PC-3 (cell line): ENCODE results near the gene PTS. TPM values are rescaled to one million over a fixed set of nuclear protein-coding genes. Genes with fewer than 3 reads are reported as not detected.

Source experiments
- ATAC-seq: fragments of 200-7000 bp; cut with Tn5 transposase; 2 replicates; pipeline ENCODE4 v1.9.1; 2020; ENCODE audit warnings: mild to moderate bottlenecking, moderate library complexity
- BruUV-seq: library from RNA; stranded (reverse); fragments of 400-500 nt; replicated peaks from 2 replicates; lab custom pipeline; 2021; lab: Mats Ljungman, UMichigan
- CTCF ChIA-PET: fragments of 300-600 bp; sonication (Branson Sonifier 250); formaldehyde crosslinking; loops from one replicate; lab custom pipeline; 2022; ENCODE audit warnings: antibody characterized with exemption; lab: Charles Lee
- POLR2A ChIA-PET: fragments of 300-600 bp; sonication (Branson Sonifier 250); formaldehyde crosslinking; loops from one replicate; lab custom pipeline; 2022; ENCODE audit warnings: antibody characterized with exemption; ENCODE audit not compliant: unreplicated experiment; lab: Charles Lee
- DNase-seq: peaks from one replicate; pipeline ENCODE4 v3.0.0-alpha.2; 2015
- H2AFZ ChIP-seq: fragments of 300-600 bp; sonication (generic); 2 replicates; pipeline ENCODE4 v1.6.0; 2016; ENCODE audit warnings: antibody characterized with exemption, low read length
- H3F3A ChIP-seq: fragments of 300-600 bp; sonication (generic); one replicate; pipeline ENCODE4 v1.6.0; 2017; ENCODE audit warnings: antibody characterized with exemption, low read length, control low read depth, mild to moderate bottlenecking; ENCODE audit not compliant: unreplicated experiment
- H3K27ac ChIP-seq: fragments of 300-600 bp; sonication (generic); 2 replicates; pipeline ENCODE4 v1.5.1; 2016; ENCODE audit warnings: mild to moderate bottlenecking, low read length
- H3K27me3 ChIP-seq: fragments of 300-600 bp; sonication (generic); 2 replicates; pipeline ENCODE4 v1.6.1; 2016; ENCODE audit warnings: low read length, mixed read lengths
- H3K36me3 ChIP-seq: fragments of 300-600 bp; sonication (generic); 2 replicates; pipeline ENCODE4 v1.6.1; 2016; ENCODE audit warnings: low read depth, mixed run types, low read length, mixed read lengths
- H3K4me1 ChIP-seq: fragments of 300-600 bp; sonication (generic); 2 replicates; pipeline ENCODE4 v1.5.1; 2016; ENCODE audit warnings: low read length; ENCODE audit not compliant: insufficient read depth
- H3K4me2 ChIP-seq: fragments of 300-600 bp; sonication (generic); 2 replicates; pipeline ENCODE4 v1.6.0; 2016; ENCODE audit warnings: low read length
- H3K4me3 ChIP-seq: fragments of 300-600 bp; sonication (generic); 2 replicates; pipeline ENCODE4 v1.5.1; 2016; ENCODE audit warnings: mild to moderate bottlenecking, low read length, mixed read lengths
- H3K79me2 ChIP-seq: fragments of 300-600 bp; sonication (generic); 2 replicates; pipeline ENCODE4 v1.6.1; 2017; ENCODE audit warnings: low read length, mixed read lengths
- H3K9ac ChIP-seq: fragments of 300-600 bp; sonication (generic); 2 replicates; pipeline ENCODE4 v1.6.0; 2016; ENCODE audit warnings: mild to moderate bottlenecking, low read length
- H3K9me2 ChIP-seq: fragments of 300-600 bp; sonication (generic); replicated peaks from 2 replicates; pipeline ENCODE4 v1.6.1; 2016; ENCODE audit warnings: mixed run types, low read length, mixed read lengths
- H3K9me3 ChIP-seq: fragments of 300-600 bp; sonication (generic); 2 replicates; pipeline ENCODE4 v1.6.1; 2016; ENCODE audit warnings: low read length, mixed read lengths
- H4K20me1 ChIP-seq: fragments of 300-600 bp; sonication (generic); 2 replicates; pipeline ENCODE4 v1.6.1; 2016; ENCODE audit warnings: low read length, mixed read lengths
- EZH2 ChIP-seq: fragments of 300-600 bp; sonication (generic); IDR thresholded peaks from one replicate; pipeline ENCODE4 v1.6.1; 2017; ENCODE audit warnings: antibody characterized with exemption, mild to moderate bottlenecking, low read length; ENCODE audit not compliant: unreplicated experiment
- EZH2phosphoT487 ChIP-seq: fragments of 300-600 bp; sonication (generic); IDR thresholded peaks from 2 replicates; pipeline ENCODE4 v1.6.1; 2018; ENCODE audit warnings: mild to moderate bottlenecking, antibody characterized with exemption, low read length, borderline replicate concordance
- intact Hi-C: fragments of 100-400 bp; cut with micrococcal nuclease; formaldehyde crosslinking; loops from 2 replicates; pipeline ENCODE4 v1.9.0; 2023
- total RNA-seq: library from RNA; depleted of rRNA; stranded (reverse); fragments of >200 nt; gene quantifications from 2 replicates; pipeline ENCODE4 v1.2.3, GENCODE V29; 2014
- TF ChIP-seq, protein P1 (sequence below): fragments of 300-600 bp; sonication (generic); conservative IDR thresholded peaks from 2 replicates; pipeline ENCODE4 v1.5.1; 2017; ENCODE audit warnings: antibody characterized with exemption, low read depth, mild to moderate bottlenecking, low read length

The PTS gene
- total RNA-seq, 1 experiment from 2014 or later, result 77.4 TPM

DNA sequence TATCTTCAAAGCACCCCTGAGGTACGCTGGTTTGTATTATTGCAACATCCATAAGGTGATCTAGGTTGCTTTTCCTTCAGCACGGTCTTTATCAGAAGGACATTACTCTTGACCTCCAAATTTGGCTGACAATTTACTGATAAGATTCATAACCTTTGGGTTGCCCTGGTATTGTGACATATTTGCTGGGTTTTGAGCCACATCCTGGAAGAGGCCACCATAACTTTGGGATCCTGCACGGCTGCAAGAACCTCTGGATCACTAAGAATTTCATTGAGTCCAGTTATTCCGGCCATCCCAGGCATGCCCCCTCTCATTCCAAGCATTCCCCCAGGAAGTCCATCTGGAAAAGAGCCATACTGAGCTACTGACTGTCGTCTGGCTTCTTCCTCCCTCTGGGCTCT, 41.0 kb downstream of the PTS start:
- Histone ChIP-seq H3K27me3 (no peaks in the 10 kb centered on the region), H3K79me2 (no peaks in the 10 kb centered on the region), H3K4me3 (no peak overlapping the region), H4K20me1 (no peaks in the 10 kb centered on the region), H3K36me3 (no peaks in the 10 kb centered on the region), H3K9ac (no peak overlapping the region), H3K4me1 (no peaks in the 10 kb centered on the region), H3K9me3 (no peaks in the 10 kb centered on the region), H2AFZ (no peak overlapping the region), H3K9me2 (no peaks in the 10 kb centered on the region), H3K4me2 (no peak overlapping the region), H3K27ac (no peak overlapping the region), H3F3A (no peaks in the 10 kb centered on the region)
- no peak for ATAC-seq
- POLR2A ChIA-PET, result no interaction called here
- BruUV-seq, result no TSS peak
- TF ChIP-seq EZH2 (no peak), EZH2phosphoT487 (no peak)
- TF ChIP-seq, protein P1, sequence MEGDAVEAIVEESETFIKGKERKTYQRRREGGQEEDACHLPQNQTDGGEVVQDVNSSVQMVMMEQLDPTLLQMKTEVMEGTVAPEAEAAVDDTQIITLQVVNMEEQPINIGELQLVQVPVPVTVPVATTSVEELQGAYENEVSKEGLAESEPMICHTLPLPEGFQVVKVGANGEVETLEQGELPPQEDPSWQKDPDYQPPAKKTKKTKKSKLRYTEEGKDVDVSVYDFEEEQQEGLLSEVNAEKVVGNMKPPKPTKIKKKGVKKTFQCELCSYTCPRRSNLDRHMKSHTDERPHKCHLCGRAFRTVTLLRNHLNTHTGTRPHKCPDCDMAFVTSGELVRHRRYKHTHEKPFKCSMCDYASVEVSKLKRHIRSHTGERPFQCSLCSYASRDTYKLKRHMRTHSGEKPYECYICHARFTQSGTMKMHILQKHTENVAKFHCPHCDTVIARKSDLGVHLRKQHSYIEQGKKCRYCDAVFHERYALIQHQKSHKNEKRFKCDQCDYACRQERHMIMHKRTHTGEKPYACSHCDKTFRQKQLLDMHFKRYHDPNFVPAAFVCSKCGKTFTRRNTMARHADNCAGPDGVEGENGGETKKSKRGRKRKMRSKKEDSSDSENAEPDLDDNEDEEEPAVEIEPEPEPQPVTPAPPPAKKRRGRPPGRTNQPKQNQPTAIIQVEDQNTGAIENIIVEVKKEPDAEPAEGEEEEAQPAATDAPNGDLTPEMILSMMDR, result no peak
- intact Hi-C loops, result no loop called here
- CTCF ChIA-PET, result no interaction called here
- no peak for DNase-seq

DNA sequence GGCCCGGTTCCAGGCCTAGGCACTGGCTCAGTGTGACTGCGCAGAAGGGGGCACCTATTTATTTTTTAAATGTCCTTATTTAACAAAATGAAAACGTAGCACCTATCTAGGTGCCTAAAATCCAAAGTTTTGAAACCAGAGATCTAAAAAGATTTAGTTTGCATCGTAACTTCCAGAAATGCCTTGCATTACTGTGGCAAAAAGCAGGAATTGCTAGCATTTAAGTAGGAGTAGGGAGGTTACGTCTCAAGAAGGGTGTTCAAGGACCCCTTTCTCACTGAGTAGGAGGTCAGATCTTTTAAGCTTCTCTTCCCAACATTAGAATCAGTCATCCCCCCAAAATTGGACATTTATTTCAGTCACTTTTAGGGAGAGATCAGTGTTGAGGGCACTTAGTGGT, 42.2 kb downstream of the PTS start:
- Histone ChIP-seq H3K4me3 (no peak overlapping the region), H3K4me2 (no peak overlapping the region), H3K9me2 (no peaks in the 10 kb centered on the region), H3K27me3 (no peaks in the 10 kb centered on the region), H3K9ac (no peak overlapping the region), H2AFZ (no peak overlapping the region), H3K36me3 (no peaks in the 10 kb centered on the region), H4K20me1 (no peaks in the 10 kb centered on the region), H3K79me2 (no peaks in the 10 kb centered on the region), H3K4me1 (no peaks in the 10 kb centered on the region), H3F3A (no peaks in the 10 kb centered on the region), H3K9me3 (no peaks in the 10 kb centered on the region), H3K27ac (no peak overlapping the region)
- DNase-seq, result no peak
- ChIA-PET POLR2A (no interaction called here), CTCF (no interaction called here)
- no peak for TF ChIP-seq EZH2phosphoT487
- no TSS peak for BruUV-seq
- intact Hi-C loops, result no loop called here
- no peak for ATAC-seq

DNA sequence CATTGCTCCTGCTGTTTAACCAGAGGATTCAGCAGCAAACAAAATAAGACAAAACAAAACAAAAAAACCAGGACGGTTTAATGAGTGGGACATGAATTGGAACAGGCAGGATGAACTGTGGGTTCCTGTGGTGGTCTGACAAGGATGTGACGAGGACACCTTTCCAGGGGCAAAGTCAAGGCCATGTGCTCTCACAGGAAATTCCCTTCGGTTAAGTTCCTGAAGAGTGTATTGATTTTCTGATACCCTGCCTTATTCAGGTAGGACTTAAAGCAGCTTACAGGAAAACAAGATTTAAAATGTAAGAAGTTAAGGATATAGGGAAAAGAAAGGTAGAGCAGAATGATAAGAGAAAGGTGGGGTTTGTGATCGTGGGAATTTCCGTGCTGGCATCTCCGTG, 42.9 kb downstream of the PTS start:
- TF ChIP-seq EZH2, result no peak
- ChIA-PET CTCF (no interaction called here), POLR2A (no interaction called here)
- no peak for DNase-seq
- Histone ChIP-seq H3K27me3 (no peaks in the 10 kb centered on the region), H2AFZ (no peak overlapping the region), H3K9me3 (no peaks in the 10 kb centered on the region), H3K27ac (no peak overlapping the region), H3F3A (no peaks in the 10 kb centered on the region), H4K20me1 (no peaks in the 10 kb centered on the region), H3K9me2 (no peaks in the 10 kb centered on the region), H3K4me3 (no peak overlapping the region), H3K36me3 (no peaks in the 10 kb centered on the region), H3K79me2 (no peaks in the 10 kb centered on the region), H3K4me2 (no peak overlapping the region), H3K9ac (no peak overlapping the region), H3K4me1 (no peaks in the 10 kb centered on the region)
- intact Hi-C loops, result no loop called here
- BruUV-seq, result no TSS peak
- no peak for ATAC-seq

DNA sequence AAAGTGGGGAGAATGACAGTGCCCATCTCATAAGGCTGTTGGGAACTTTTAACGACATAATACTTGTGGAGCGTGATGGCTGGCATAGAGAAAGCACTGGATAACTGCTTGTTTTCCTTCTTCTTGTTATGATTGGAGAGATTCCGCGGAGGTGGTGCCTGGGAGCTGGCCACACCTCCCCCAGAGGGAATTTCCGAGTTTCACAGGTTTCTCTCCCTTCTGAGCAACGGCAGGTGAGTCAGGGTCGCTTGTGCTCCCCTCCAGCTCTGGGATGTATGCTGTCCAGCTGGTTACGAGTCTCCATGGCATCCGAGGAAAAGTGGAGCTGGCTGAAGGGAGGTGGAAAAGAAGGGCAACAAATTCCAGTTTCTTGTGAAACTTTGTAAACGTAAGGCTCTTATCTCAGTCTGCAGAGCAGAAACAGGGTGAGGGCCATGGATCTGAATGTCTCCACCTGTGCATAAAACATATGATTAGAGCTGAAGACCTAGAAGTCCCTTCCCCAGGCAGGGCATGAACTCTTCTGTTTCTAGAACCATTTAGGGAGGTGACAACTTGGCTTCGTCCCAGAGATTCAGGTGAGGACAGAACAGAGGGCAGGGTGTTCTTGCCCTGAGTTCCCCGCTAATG, 44.4 kb downstream of the PTS start:
- Histone ChIP-seq H2AFZ (no peak overlapping the region), H3K4me2 (no peak overlapping the region), H3K36me3 (no peaks in the 10 kb centered on the region), H3K9me2 (no peaks in the 10 kb centered on the region), H4K20me1 (no peaks in the 10 kb centered on the region), H3K27me3 (no peaks in the 10 kb centered on the region), H3K79me2 (no peaks in the 10 kb centered on the region), H3K4me1 (no peaks in the 10 kb centered on the region), H3K9ac (no peak overlapping the region), H3F3A (no peaks in the 10 kb centered on the region), H3K9me3 (no peaks in the 10 kb centered on the region), H3K27ac (no peak overlapping the region), H3K4me3 (no peak overlapping the region)
- intact Hi-C loops, result no loop called here
- POLR2A ChIA-PET, result no interaction called here
- CTCF ChIA-PET, result no interaction called here
- ATAC-seq (no peak), DNase-seq (no peak)
- TF ChIP-seq EZH2phosphoT487, result no peak
- no peak for TF ChIP-seq EZH2
- TF ChIP-seq, protein P1, result no peak
- no TSS peak for BruUV-seq
